Skeletal muscle cell (primary cell): ENCODE results near the gene HTRA1.

Experiments used
- DNase-seq: peaks from one replicate; pipeline ENCODE4 v3.0.0-alpha.2; 2010; ENCODE audit warnings: low read depth
- H3K4me3 ChIP-seq: 2 replicates; pipeline ENCODE4 v1.5.1; 2011; ENCODE audit warnings: low read depth, mild to moderate bottlenecking, control low read depth, low read length, moderate library complexity

HTRA1 gene

GRCh38 chr10:122461367-122461728 lies at the start of gene HTRA1:
HTRA1 (plus strand) TSS chr10:122461553; CDS start chr10:122461653, 100 bp downstream.
- H3K4me3 ChIP-seq: peak within 1 kb of the TSS; percentile 83
- DNase-seq: no peak

GRCh38 chr10:122413327-122413726 lies 48.0 kb upstream of the HTRA1 start:
- no peak for DNase-seq

GRCh38 chr10:122417667-122418066 lies 43.7 kb upstream of the HTRA1 start:
- H3K4me3 ChIP-seq: no peak overlapping the region
- peak; percentile 20 for DNase-seq

More at GRCh38 chr10:122413327-122413726, 48.0 kb upstream of the HTRA1 start:
- H3K4me3 ChIP-seq: no peak overlapping the region

GRCh38 chr10:122419016-122419415 lies 42.3 kb upstream of the HTRA1 start:
- no peak overlapping the region for H3K4me3 ChIP-seq
- peak; percentile 20 for DNase-seq

- peak; percentile 87 for DNase-seq
Measured at GRCh38 chr10:122419876-122420623, 41.3 kb upstream of the HTRA1 start.

GRCh38 chr10:122420624-122421007 lies 40.7 kb upstream of the HTRA1 start:
- no peak for DNase-seq
- H3K4me3 ChIP-seq: no peak overlapping the region

More at GRCh38 chr10:122419876-122420623, 41.3 kb upstream of the HTRA1 start:
- no peak overlapping the region for H3K4me3 ChIP-seq

GRCh38 chr10:122421054-122421625 lies 40.2 kb upstream of the HTRA1 start:
- no peak overlapping the region for H3K4me3 ChIP-seq
- DNase-seq: no peak

GRCh38 chr10:122421742-122422141 lies 39.6 kb upstream of the HTRA1 start:
- DNase-seq: no peak
- no peak overlapping the region for H3K4me3 ChIP-seq

GRCh38 chr10:122422266-122422989 lies 38.9 kb upstream of the HTRA1 start:
- no peak for DNase-seq
- H3K4me3 ChIP-seq: no peak overlapping the region

- no peak for DNase-seq
- H3K4me3 ChIP-seq: no peak overlapping the region
Measured at GRCh38 chr10:122424059-122424458, 37.3 kb upstream of the HTRA1 start.

GRCh38 chr10:122426829-122427228 lies 34.5 kb upstream of the HTRA1 start:
- no peak for DNase-seq
- no peak overlapping the region for H3K4me3 ChIP-seq

GRCh38 chr10:122427280-122427679 lies 34.1 kb upstream of the HTRA1 start:
- H3K4me3 ChIP-seq: no peak overlapping the region
- DNase-seq: no peak

GRCh38 chr10:122435212-122435827 lies 26.0 kb upstream of the HTRA1 start:
- no peak for DNase-seq

GRCh38 chr10:122441961-122442360 lies 19.4 kb upstream of the HTRA1 start:
- no peak overlapping the region for H3K4me3 ChIP-seq
- no peak for DNase-seq

More at GRCh38 chr10:122435212-122435827, 26.0 kb upstream of the HTRA1 start:
- H3K4me3 ChIP-seq: no peak overlapping the region

GRCh38 chr10:122445469-122445868 lies 15.9 kb upstream of the HTRA1 start:
- H3K4me3 ChIP-seq: no peak overlapping the region
- DNase-seq: no peak

- no peak for DNase-seq
- H3K4me3 ChIP-seq: no peak overlapping the region
Measured at GRCh38 chr10:122445904-122446303, 15.4 kb upstream of the HTRA1 start.

- no peak for DNase-seq
- H3K4me3 ChIP-seq: no peak overlapping the region
Measured at GRCh38 chr10:122446668-122447423, 14.5 kb upstream of the HTRA1 start.

GRCh38 chr10:122448600-122448999 lies 12.8 kb upstream of the HTRA1 start:
- H3K4me3 ChIP-seq: no peak overlapping the region
- DNase-seq: no peak

- DNase-seq: no peak
- no peak overlapping the region for H3K4me3 ChIP-seq
Measured at GRCh38 chr10:122449153-122449552, 12.2 kb upstream of the HTRA1 start.
